NCI-H187 (cell line): ENCODE data around the gene KLHL29.

Experiments used
- DNase-seq, 2 experiments: peaks; one replicate each; lab custom pipeline; 2025; lab: John Stamatoyannopoulos, UW

Gene KLHL29

DNA sequence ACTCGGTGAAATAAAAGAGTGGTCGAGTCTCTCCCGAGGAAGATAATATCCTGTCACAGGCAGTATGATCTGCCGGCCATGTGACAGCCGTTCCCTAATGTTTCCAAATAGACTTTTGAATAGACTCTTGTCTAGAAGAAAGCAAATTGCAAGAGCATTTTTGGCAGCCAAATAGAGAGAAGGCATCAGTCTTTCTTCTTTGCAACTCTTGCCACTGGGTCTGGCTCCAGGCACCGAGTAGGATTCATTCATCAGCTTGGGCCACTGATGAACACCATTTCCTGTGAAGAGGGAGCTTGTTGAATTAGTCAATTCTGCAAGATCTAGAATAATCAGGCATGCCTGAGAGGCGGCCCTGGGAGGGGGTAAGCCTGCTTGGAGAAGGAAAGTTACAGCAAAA lies 165.6 kb downstream of the KLHL29 start:
- DNase-seq: no peak

DNA sequence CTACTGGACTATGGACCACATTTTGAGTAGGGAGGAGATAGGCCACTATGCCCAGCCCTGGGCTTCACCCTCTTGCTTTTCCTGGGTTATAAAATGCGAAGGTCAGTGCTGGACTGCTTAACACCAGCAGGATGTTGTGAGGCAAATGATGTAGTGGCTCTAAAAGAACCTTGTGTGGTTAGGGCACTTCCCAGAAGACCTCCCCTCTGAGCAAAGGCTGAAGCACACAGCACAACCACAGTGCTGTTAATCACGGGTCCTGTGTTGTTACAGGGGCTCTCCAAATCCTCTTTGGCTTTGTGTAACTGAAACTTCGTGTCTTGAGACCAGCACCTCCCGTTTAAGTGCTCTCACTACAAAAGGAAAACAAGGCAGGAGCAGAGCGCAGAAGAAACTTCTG lies 166.9 kb downstream of the KLHL29 start:
- DNase-seq: no peak

DNA sequence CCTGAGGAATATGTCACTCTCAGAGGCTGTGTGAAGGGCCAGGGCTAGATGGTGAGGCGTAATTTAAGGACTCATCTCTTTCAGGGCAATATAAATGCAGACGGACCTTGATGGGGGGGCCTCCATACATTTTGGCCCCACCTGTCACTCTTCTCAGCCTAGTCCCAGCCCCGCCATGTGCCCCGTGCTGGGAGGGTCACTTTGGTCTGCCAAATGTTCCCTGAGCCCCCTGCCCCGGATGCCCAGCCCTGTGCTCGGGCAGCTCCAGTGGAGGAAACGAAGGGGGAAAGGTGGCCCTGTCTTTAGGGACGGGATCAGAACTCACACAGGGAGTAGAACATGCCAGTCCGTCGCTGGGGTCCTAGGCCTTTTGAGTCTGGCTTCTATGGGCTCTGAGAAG lies 168.6 kb downstream of the KLHL29 start:
- no peak for DNase-seq

DNA sequence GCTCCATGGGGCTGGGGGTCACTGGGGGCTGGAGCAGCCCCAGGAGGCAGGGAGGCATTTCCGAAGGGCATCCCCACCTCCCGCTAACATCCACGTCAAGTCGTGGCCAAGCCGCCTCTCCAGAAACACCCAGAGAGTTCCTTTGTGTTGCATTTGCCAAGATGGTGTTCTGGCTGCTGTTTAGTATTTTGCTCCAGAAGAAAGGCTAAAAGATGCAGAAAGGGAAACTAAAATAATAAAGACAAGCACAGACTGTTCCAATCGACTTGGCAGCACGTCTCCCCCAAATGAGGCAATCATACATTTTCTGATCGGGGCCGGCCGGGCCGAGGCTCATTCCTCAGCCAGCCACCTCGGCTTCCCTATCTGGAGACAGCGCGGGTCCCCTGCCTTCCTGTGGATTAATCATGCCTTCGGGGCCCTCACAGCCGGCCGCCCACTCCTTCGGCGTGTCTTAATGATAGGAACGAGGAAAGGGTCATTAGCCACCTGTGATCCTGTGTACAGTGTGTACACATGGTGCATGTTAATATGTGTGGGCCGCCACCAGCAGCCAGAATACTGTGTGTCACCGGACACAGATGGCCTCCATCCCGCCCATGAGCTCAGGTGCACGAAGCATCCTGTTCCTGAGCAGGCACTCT lies 169.2 kb downstream of the KLHL29 start:
- no peak for DNase-seq

DNA sequence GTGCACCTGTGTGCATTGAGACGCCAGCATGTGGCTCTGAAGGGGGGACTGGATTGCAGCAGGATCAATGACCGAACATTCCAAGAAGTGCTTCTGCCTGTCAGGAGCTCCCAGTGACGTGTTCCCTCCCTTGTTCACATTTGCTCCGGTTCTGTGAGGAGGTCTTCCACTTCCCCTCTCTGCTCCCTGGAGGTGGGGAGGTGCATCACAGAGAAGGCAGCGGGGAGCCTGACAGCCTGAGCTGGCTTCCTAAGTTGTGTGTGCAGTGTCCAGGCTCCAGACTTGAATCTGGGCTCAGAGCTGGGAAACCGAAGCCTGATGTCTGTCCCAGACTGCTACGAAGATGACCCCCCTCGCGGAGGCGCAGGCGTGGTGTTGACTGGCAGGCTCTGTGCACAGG lies 171.0 kb downstream of the KLHL29 start:
- DNase-seq: no peak

DNA sequence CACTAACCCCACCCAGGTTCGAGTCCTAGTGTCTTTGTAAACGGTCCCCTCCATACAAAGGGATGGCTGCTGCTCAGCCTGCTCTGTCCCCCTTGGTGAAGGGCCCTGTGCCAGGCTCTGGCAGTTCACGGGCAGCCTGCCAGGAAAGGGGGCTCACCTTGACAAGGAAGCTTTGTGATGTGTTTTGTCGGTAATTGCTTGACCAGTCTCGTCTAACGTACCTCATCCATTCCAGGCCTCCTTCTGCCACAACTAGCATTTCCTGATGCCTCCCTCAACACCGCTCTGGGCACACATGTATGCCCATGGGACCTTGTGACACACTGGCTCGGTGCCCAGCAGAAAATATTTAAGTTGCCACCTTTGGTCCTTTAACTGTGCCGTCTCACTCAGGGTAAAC lies 171.9 kb downstream of the KLHL29 start:
- no peak for DNase-seq

DNA sequence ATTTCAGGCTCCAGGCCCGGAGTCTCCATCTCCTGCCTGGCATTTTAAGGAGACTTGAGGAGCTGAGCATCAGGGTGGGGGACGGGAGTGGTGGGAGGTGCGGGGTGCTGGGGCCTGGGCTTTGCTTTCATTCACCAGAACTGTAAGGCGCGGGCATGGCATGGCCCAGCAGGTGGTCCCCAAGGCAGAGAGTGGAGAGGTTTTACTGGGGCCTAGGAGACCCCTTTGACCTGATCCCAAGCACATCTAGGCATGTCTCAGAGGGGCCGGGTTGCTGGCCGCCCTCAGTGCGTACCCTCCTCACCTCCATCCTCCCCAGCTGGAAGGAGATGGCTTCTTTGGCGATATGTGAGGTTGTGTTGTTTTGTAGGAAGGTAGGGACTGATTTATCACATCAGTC lies 172.5 kb downstream of the KLHL29 start:
- DNase-seq: no peak

DNA sequence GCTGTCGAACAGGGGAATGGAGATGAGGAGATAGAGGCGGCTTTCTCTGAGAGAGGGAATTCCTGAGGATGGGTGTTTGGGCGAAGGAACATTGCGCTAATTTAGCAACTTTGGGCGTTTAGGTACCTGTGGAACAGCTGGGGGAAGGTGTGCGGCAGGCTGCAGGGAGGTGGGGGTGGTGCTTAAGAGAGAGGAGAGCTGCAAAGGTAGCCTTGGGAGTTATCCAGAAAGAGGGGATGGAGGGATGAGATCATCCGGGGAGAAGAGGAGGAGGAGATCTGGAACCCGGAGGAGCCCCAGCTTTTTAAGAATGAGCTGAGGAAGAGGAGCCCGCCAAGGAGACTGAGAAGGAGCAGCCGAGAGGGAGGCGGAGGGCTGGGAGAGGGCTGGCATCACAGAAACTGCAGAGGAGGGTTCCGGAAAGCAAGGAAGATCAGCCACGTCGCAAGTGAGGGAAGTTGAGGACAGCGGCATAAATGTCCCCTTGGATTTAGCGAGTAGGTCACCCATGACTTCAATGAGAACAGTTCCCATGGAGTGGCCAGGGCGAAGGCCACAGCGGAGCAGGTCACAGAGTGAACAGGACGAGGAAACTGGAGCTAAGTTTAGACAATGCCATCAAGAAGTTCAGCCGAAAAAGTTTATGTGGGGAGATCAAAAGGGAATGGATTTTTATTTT lies 174.7 kb downstream of the KLHL29 start:
- DNase-seq: no peak

DNA sequence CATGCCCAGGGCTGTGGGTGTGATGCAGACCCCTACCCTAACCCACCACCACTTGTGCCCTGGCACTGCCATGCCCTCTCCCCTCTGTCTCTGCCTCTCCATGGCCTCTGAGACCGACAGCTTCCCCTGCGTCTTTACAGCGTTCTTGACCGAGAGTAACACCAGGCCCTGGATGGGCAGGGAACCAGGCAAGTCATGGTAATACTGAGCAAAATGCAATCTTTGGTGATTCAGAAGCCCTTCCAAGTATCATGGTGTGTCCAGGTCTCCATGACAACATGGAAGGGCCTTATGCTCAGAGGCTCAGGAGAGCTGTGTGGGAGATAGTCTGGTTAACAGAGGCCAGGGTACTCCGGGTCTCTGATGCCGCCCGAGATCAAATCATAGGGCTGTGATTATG lies 176.1 kb downstream of the KLHL29 start:
- no peak for DNase-seq

DNA sequence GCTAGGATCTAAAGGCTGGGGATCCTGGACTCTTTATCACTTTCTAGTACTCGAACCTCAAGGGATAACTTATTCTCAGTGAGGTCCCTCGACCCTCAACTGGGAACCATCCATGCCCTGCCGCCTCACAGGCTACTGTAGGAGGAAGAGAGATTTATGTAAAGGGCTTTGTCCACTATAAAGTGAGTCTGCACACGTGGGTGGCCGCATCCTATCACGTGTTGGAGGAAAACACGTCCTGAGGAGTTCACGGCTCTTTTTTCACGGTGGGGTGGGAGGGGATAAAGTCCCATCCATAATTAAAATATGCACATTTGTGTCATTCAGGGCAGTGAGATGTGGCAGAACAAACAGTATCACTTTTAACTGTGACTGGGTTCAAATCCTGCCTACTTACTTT lies 176.6 kb downstream of the KLHL29 start:
- no peak for DNase-seq

DNA sequence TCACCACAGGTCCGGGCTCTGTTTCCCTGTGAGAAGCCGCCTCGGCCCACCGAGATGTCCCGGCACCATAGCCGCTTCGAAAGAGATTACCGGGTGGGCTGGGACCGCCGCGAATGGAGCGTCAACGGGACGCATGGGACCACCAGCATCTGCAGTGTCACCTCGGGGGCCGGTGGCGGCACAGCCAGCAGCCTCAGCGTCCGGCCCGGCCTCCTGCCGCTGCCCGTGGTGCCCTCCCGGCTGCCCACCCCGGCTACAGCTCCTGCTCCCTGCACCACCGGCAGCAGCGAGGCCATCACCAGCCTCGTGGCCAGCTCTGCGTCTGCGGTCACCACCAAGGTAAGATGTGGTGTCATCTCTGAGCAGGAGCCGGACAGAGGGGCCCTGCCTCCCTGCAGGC lies 177.2 kb downstream of the KLHL29 start:
- no peak for DNase-seq

DNA sequence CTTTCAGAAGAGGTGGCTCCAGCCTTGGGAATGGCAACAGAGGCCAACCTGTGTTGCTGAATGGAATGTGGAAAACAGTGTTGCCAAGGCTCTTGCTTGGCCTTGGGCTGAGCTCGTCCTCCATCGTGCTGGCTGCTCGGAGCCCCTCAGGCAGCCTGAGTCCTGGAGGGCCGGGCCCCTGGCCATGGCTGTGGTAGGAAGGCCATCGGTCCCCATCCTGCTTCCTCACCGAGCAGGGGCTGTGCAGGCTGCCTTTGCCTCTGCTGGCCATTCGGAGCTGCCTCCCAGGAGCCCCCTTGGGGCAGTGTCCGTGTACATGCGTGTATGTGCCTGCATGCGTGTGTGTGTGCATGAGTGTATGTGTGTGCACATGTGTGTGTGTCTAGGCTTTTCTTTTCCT lies 178.2 kb downstream of the KLHL29 start:
- no peak for DNase-seq

DNA sequence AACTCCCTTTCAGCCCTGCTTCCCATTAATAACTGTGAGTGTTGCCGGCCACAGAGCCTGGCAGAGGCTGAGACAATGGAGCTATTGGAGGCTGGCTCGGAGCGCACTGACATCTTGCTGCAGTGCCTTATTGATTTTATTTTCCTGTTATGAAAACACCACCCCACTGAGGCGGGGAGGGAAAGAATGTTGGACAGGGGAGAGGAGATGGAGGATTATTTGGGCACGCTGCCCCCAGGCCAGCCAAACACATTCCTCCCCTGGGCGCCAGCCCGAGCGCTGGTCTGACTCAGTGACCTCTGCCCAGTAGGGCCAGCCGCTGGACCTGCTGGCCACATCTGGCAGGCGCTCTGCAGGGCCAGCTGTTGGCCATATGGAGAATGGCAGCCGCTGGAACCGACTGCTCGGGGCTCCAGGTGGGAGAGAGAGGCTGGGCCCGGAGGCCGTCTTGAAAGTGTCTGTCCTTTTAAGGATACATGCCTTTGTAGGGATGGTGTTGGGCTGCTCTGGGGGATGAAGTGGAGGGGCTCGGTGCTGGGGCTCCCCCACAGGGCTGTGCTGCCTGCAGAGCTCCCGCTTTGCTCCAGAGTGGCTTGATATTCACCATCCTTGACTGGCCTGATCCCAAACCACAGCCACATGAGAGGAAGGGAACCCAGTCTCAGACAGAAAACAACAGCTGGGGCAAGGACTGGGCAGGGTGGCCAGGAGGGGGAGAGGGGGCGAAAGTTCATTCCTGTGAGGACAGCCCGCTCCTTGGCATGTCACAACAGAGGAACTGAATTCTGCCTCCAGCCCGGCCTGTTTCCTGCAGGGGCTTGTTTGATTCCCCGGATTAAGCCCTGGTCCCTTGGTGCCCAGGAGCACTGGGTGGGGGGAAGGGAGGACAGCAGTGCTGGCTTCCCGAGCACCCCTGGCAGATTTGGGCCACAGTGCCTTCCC lies 179.0 kb downstream of the KLHL29 start:
- no peak for DNase-seq

DNA sequence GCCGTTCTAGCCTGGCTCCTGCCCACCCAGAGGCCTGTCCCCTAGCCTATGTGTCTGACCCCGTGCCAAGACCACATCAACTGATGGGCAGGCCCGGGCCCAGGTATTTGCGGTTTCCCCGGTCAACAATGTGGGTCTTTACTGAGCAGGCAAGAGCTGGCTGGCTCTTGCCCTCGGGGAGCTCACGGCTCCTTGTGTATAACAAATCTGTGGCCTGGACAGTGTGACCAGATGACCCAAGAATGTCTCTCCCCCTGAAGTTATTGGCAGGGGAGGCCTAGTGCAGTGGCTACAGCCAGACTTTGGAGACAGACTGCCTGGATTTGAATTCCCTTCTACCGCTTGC lies 179.6 kb downstream of the KLHL29 start:
- no peak for DNase-seq

DNA sequence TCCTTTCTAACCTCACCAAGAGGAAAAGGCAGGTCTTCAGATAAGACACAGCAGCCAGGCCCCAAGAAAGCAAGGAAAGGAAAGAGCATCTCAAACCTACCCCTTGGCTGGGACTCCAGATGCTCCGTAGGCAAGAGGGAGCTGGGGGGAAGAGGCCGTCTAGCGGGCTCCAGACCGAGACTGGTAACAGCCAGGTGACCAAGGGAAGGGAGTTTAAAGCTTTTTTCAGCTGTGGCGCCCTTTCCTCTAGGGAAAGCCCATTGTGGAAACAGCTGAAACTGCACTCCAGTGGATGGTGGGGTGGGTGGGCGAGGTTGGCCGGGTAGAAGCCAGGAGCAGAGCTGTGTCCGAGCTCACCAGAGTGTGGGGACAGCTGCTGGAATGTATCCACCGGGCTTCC lies 180.4 kb downstream of the KLHL29 start:
- DNase-seq: no peak

DNA sequence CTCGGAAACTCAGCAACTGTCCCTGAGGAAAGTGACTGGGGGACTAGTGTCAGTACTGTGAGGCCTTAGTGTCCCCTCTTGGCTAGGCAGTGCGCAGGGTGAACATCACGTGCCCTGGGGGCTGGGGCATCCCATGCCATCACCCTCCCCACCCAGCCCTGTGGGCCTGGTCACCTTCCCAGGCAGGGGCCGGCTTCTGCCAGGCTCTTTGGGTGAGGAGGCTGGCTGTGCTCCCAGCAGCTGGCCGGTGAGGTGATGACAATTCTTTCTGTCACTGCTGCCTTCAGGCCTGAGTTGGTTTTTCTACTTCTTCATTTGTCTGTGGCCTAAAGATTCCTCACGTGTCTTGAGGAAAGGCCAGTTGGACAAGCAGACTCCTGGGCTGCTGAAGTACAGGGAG lies 180.8 kb downstream of the KLHL29 start:
- no peak for DNase-seq

DNA sequence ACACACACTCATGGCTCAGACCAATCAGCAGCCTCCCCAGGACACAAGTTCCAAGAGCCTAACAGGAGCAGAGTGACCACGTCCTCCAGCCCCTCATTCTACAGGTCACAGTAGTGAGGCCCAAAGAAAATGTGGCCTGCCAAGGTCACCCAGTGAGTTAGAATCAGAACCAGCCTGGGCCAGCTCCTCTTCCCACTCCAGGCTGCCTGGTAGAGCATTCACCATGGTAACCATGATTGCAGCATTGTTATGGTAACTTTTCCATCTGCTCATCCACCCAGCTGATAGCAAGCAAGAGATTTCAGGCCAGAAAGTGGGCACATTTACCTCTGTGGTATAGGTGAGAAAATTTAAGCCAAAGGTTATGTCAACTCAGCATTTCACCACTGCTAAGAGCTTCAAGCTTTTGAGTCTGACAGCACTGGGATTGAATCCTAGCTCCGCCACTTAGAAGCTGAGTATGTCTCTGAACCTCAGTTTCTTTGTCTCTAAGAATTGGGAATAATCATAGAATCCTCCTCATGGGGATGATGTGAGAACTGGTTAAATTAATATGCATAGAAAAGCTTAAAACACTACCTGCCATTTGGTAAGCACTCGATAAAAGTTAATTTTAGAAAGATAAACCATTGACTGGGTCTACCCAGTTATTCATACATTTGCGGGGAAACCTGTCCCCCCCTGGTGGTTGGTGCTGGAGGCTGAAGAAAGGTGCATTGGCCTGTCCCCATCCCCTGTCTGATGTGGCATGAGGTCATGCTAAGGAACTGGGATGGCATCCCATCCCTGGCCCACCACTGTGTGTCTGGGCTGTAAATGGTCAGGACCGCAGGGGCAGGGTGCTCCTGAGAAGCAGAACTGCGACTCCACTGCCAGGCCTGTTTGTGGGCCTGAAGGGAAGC lies 181.5 kb downstream of the KLHL29 start:
- DNase-seq: no peak

DNA sequence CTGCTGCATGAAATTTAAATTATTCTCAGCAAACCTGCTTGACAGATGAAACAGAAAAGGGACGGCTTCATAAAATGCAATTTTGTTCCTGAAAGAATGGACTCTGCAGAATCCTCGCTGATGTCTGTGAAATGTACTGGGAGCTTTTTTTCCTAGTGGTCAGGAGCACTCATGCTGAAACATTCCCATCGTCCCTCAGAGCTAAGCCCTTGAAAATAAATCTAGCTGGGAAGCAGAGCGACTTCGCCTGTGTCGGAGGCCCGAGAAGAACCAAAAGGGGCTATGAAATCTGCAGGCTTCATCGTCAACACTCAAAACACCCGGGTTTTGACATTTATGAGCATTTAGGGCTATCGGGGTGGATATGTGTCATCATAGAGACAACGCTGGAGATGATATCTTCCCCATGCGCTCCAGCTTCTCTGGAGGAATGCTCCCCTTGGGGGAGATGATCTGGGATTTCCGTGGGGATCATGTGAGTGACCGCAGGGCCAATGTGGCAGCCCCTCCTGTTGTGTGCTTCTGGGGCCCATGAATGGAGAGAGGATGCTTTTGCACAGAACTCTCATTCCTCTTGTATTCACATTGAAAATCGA lies 182.3 kb downstream of the KLHL29 start:
- DNase-seq: no peak

DNA sequence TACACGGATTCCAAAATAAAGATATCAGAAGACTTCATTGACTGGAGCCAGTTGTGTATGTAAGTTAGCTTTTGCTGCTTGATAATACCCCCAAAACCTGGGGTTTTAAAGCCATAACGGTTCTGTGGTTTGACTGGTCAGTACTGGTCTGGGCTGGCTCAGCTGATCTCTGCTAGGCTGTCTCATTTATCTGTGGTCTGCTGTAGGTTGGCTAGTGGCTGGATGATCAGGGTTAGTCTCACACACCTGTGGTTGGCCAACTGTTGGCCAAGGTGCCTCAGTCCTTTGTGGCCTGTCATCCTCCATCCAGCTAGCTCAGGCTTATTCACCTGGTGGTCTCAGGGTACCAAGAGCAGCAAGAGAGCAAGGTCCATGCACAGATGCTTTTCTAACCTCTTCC lies 183.2 kb downstream of the KLHL29 start:
- DNase-seq: no peak

DNA sequence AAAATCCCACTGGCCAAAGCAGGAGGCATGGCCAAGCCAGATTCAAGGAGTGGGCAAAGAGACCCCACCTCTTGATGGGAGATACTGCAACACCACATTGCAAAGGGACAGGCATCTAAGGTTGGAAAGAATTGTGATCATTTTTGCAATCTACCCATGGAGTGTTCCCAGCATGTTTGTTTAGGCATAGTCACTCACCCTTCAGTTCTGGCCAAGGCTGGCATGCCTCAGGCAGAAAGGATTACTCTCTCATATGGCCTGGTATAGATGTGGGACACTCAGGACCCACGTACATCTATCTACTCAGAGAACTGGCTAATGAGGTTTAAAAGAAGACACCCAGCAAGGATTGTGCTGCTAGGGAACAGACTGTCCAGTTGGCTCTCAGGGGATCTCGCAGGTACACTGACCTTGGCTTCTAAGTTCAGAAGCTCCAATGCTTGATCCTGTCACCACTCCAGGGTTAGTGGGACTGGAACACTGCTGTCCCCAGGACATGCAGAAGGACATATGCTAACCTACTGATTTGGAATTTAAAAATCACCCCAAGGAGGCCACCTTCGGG lies 183.7 kb downstream of the KLHL29 start:
- no peak for DNase-seq

DNA sequence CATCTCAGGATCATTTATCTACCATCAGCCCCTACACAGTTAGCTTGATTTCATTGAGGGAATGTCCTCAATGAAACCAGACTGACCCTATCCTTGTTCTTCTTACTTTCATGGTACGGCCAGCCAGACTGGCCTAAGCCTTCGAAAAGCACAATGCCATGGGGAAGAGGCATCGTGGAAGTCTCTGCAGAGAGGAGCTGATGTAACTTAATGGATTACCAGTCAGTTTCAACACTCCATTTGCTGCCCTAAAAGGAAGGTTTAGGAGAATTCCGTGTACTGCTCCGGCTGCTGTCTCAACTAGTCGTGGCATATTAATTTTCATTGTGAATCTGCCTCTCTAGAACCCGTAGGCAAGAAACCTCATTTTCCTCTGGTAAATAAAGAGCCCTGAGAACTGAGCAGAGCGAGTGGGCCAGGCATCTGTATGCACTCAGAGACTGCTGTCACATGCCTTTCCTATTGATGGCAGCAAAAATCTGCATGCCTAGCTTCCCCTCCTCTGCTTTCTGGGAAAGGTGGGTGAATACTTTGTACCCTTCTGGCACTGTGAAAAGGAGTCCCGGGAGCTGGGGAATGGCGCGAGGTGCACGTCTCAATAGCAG lies 184.9 kb downstream of the KLHL29 start:
- DNase-seq: no peak
